Measurements from ENCODE around the gene LLPH.

GRCh38 chr12:66092559-66093269 lies 37.8 kb downstream of the LLPH start:
- TF ChIP-seq EZH2 (IDR thresholded peaks at IDR 0.05) = no peak
- TF ChIP-seq POLR2AphosphoS5 (IDR thresholded peaks at IDR 0.05; ENCODE audit: borderline replicate concordance, low read depth, low read length) = no peak; the same call in 1 of the 2 replicates
